SK-N-SH treated with all-trans-retinoic acid at 6 μM for 48 hours (cell line): ENCODE data around the gene OR8B8.

Experiments
- ATAC-seq: fragments of 200-7000 bp; cut with Tn5 transposase; 3 replicates; pipeline ENCODE4 v1.9.1; 2020; ENCODE audit warnings: mild to moderate bottlenecking, moderate library complexity
- CREB5 ChIP-seq: fragments of 250-450 bp; sonication (Bioruptor Pico); IDR thresholded peaks from 2 replicates; pipeline ENCODE4 v1.5.1; 2020; ENCODE audit warnings: low read depth, mild to moderate bottlenecking, moderate library complexity
- CSDC2 ChIP-seq: fragments of 250-450 bp; sonication (Bioruptor Pico); IDR thresholded peaks from 2 replicates; pipeline ENCODE4 v1.5.0; 2020; ENCODE audit warnings: mild to moderate bottlenecking, moderate library complexity
- GLIS3 ChIP-seq: fragments of 250-450 bp; sonication (Bioruptor Pico); IDR thresholded peaks from 2 replicates; pipeline ENCODE4 v1.5.0; 2020; ENCODE audit warnings: mild to moderate bottlenecking, moderate library complexity
- ISL1 ChIP-seq: fragments of 250-450 bp; sonication (Bioruptor Pico); IDR thresholded peaks from 2 replicates; pipeline ENCODE4 v2.1.2; 2022; ENCODE audit warnings: mild to moderate bottlenecking, moderate library complexity
- OSR1 ChIP-seq: fragments of 250-450 bp; sonication (Bioruptor Pico); IDR thresholded peaks from 2 replicates; pipeline ENCODE4 v1.8.0; 2022; ENCODE audit warnings: moderate library complexity, mild to moderate bottlenecking, inconsistent platforms
- PATZ1 ChIP-seq: fragments of 250-450 bp; sonication (Bioruptor Pico); IDR thresholded peaks from 2 replicates; pipeline ENCODE4 v1.8.0; 2020; ENCODE audit warnings: mild to moderate bottlenecking, moderate library complexity, borderline replicate concordance
- POU6F1 ChIP-seq: fragments of 250-450 bp; sonication (Bioruptor Pico); IDR thresholded peaks from 2 replicates; pipeline ENCODE4 v1.8.0; 2021; ENCODE audit warnings: low read depth, mild to moderate bottlenecking, moderate library complexity, borderline replicate concordance
- PPARA ChIP-seq: fragments of 250-450 bp; sonication (Bioruptor Pico); IDR thresholded peaks from 2 replicates; pipeline ENCODE4 v1.5.0; 2020; ENCODE audit warnings: mild to moderate bottlenecking, borderline replicate concordance
- RARB ChIP-seq: fragments of 250-450 bp; sonication (Bioruptor Pico); IDR thresholded peaks from 2 replicates; pipeline ENCODE4 v1.8.0; 2021; ENCODE audit warnings: mild to moderate bottlenecking, moderate library complexity
- SNAI2 ChIP-seq: fragments of 250-450 bp; sonication (Bioruptor Pico); IDR thresholded peaks from 2 replicates; pipeline ENCODE4 v1.5.0; 2020; ENCODE audit warnings: mild to moderate bottlenecking, moderate library complexity
- TCF4 ChIP-seq: fragments of 250-450 bp; sonication (Bioruptor Pico); IDR thresholded peaks from 2 replicates; pipeline ENCODE4 v1.8.0; 2021; ENCODE audit warnings: mild to moderate bottlenecking, moderate library complexity, borderline replicate concordance
- TOX ChIP-seq: fragments of 250-450 bp; sonication (Bioruptor Pico); IDR thresholded peaks from 2 replicates; pipeline ENCODE4 v1.8.0; 2021; ENCODE audit warnings: mild to moderate bottlenecking, moderate library complexity, borderline replicate concordance
- TSHZ2 ChIP-seq: fragments of 250-450 bp; sonication (Bioruptor Pico); IDR thresholded peaks from 2 replicates; pipeline ENCODE4 v1.5.0; 2020; ENCODE audit warnings: mild to moderate bottlenecking, moderate library complexity
- ZC3H10 ChIP-seq: fragments of 250-450 bp; sonication (Bioruptor Pico); IDR thresholded peaks from 2 replicates; pipeline ENCODE4 v1.5.1; 2021; ENCODE audit warnings: mild to moderate bottlenecking, moderate library complexity
- ZFP3 ChIP-seq: fragments of 250-450 bp; sonication (Bioruptor Pico); IDR thresholded peaks from 2 replicates; pipeline ENCODE4 v1.5.0; 2020; ENCODE audit warnings: mild to moderate bottlenecking, moderate library complexity
- ZFP30 ChIP-seq: fragments of 450-650 bp; formaldehyde crosslinking; IDR thresholded peaks from 2 replicates; pipeline ENCODE4 v1.5.0; 2022; ENCODE audit warnings: mild to moderate bottlenecking, moderate library complexity
- ZNF565 ChIP-seq: fragments of 450-650 bp; formaldehyde crosslinking; conservative IDR thresholded peaks from 2 replicates; pipeline ENCODE4 v1.5.0; 2020; ENCODE audit warnings: low read depth, mild to moderate bottlenecking, moderate library complexity
- ZNF70 ChIP-seq: fragments of 450-650 bp; formaldehyde crosslinking; IDR thresholded peaks from 2 replicates; pipeline ENCODE4 v1.5.0; 2020; ENCODE audit warnings: mild to moderate bottlenecking, moderate library complexity
- ZNF8 ChIP-seq: fragments of 450-650 bp; formaldehyde crosslinking; IDR thresholded peaks from 2 replicates; pipeline ENCODE4 v1.5.0; 2020; ENCODE audit warnings: mild to moderate bottlenecking, moderate library complexity

OR8B8 gene

GRCh38 chr11:124442847-124443246 is 2.6 kb downstream of the OR8B8 start (continued):
- TF ChIP-seq PATZ1 (CRISPR knock-in tag), result no peak
- no peak for TF ChIP-seq ZC3H10 (CRISPR knock-in tag)
- TF ChIP-seq SNAI2 (CRISPR knock-in tag), result no peak
- TF ChIP-seq, all 23 proteins: peak for 0

GRCh38 chr11:124442442-124442841 is 3.1 kb downstream of the OR8B8 start:
- ATAC-seq, result no peak
- TF ChIP-seq ZC3H10 (CRISPR knock-in tag) (no peak), CSDC2 (no peak), GLIS3 (no peak), CREB5 (CRISPR knock-in tag) (no peak), ZNF565 (CRISPR knock-in tag) (no peak), TOX (CRISPR knock-in tag) (no peak), OSR1 (CRISPR knock-in tag) (no peak), RARB (CRISPR knock-in tag) (no peak)

GRCh38 chr11:124441519-124441918 is 4.0 kb downstream of the OR8B8 start:
- TF ChIP-seq ZFP3 (no peak), ISL1 (CRISPR knock-in tag) (no peak), CSDC2 (no peak), OSR1 (CRISPR knock-in tag) (no peak), TCF4 (CRISPR knock-in tag) (no peak)
- no peak for ATAC-seq

- no peak for ATAC-seq
- TF ChIP-seq POU6F1 (CRISPR knock-in tag) (no peak), GLIS3 (no peak)
Observed at GRCh38 chr11:124441081-124441480, 4.4 kb downstream of the OR8B8 start.

- ATAC-seq, result no peak
- TF ChIP-seq ISL1 (CRISPR knock-in tag) (no peak), ZFP30 (CRISPR knock-in tag) (no peak), TSHZ2 (CRISPR knock-in tag) (no peak), ZNF70 (CRISPR knock-in tag) (no peak), CSDC2 (no peak), ZNF8 (CRISPR knock-in tag) (no peak), PATZ1 (CRISPR knock-in tag) (no peak), PPARA (CRISPR knock-in tag) (no peak), OSR1 (CRISPR knock-in tag) (no peak), ZC3H10 (CRISPR knock-in tag) (no peak), TOX (CRISPR knock-in tag) (no peak)
Observed at GRCh38 chr11:124440608-124441007, 4.9 kb downstream of the OR8B8 start.
